ENCODE measurements around the gene COL24A1. TPM values are rescaled to one million over a fixed set of nuclear protein-coding genes. Genes with fewer than 3 reads are reported as not detected.

Gene COL24A1
- total and polyA plus RNA-seq, 2 of the 8 experiments (the other 6 are each of a cell fraction or from before 2014, with no cell fraction given), result 0.23 to 1.1 TPM

DNA sequence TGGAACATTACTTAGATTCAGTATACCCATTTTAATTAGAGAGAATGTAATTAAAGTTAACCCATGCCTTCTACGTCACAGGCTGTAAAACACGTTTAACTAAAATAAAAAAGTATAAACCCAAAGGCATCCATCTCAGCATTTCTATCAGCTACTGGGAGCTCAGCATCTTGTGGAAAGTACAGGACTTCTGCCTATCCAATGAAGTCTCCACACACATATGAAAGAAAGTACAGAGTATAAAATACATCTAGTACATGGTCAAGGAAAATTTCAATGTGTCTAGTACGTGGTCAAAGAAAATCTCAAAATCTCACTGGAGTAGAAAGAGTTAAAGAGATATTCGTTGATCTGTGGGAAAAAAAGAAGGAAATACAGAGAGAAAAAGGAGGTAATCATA is 306.9 kb downstream of the COL24A1 start:
- Histone ChIP-seq H2BK12ac (ENCODE audit: low read depth, low read length) (no peak overlapping the region), H2BK120ac (replicated peaks; ENCODE audit: low read depth, low read length) (no peak overlapping the region), H3K56ac (replicated peaks; ENCODE audit: insufficient read length, low read depth, low read length) (no peak overlapping the region), H4K8ac (ENCODE audit: extremely low read depth, insufficient read depth, low read length) (no peak overlapping the region), H3K27ac (ENCODE audit: low read depth, low read length) (no peak overlapping the region), H2AFZ (ENCODE audit: low read length) (no peak overlapping the region), H4K20me1 (replicated peaks in 1 of 2; ENCODE audit: control insufficient read depth in 1 of 2, insufficient read depth in 2 of 2, low read length in 2 of 2) (no peaks in the 10 kb centered on the region), H4K5ac (ENCODE audit: insufficient read length, low read depth, low read length) (no peak overlapping the region), H3K4ac (replicated peaks; ENCODE audit: insufficient read length, low read depth, low read length) (no peak overlapping the region), H3K79me2 (ENCODE audit: control insufficient read depth in 1 of 2, insufficient read depth in 2 of 2, low read length in 2 of 2) (no peaks in the 10 kb centered on the region), H3K36me3 (ENCODE audit: control insufficient read depth in 2 of 4, insufficient read depth in 4 of 4, low read length in 3 of 4) (no peaks in the 10 kb centered on the region), H2BK20ac (ENCODE audit: low read length) (no peak overlapping the region), H3K4me3 (ENCODE audit: extremely low read depth in 1 of 4, insufficient read depth in 2 of 4, low read depth in 3 of 4, low read length in 4 of 4) (no peak overlapping the region), H3K9ac (replicated peaks in 1 of 4; ENCODE audit: extremely low read depth in 1 of 4, low read depth in 3 of 4, low read length in 3 of 4) (no peak overlapping the region), H3K4me2 (ENCODE audit: insufficient read depth in 1 of 2, low read depth in 2 of 2, low read length in 2 of 2) (no peak overlapping the region), H3K4me1 (replicated peaks in 1 of 4; ENCODE audit: control insufficient read depth in 3 of 4, insufficient read depth in 4 of 4, low read length in 3 of 4) (no peaks in the 10 kb centered on the region), H2AK5ac (ENCODE audit: low read depth, low read length) (no peak overlapping the region), H3K23ac (ENCODE audit: insufficient read length) (no peak overlapping the region), H3K79me1 (ENCODE audit: low read depth, low read length) (no peaks in the 10 kb centered on the region), H3K23me2 (ENCODE audit: low read depth, low read length) (no peaks in the 10 kb centered on the region), H2BK5ac (ENCODE audit: low read depth, low read length) (no peak overlapping the region), H4K91ac (replicated peaks; ENCODE audit: insufficient read length, low read length) (no peak overlapping the region), H3K18ac (ENCODE audit: extremely low read depth, low read length) (no peak overlapping the region), H3K9me3 (ENCODE audit: insufficient read depth in 2 of 2, low read depth in 1 of 2, low read length in 1 of 2) (no peaks in the 10 kb centered on the region), H2BK15ac (ENCODE audit: low read length) (no peak overlapping the region), H3K14ac (ENCODE audit: insufficient read length) (no peak overlapping the region), H3K27me3 (replicated peaks in 1 of 4; ENCODE audit: control insufficient read depth in 3 of 4, extremely low read depth in 1 of 4, insufficient read depth in 3 of 4, low read length in 3 of 4) (no peaks in the 10 kb centered on the region)
- TF ChIP-seq CREB1 (IDR thresholded peaks at IDR 0.05) (no peak), CTCF (IDR thresholded peaks at IDR 0.05; ENCODE audit: control extremely low read depth in 1 of 3, insufficient read depth in 1 of 3, low read depth in 1 of 3, low read length in 3 of 3) (no peak), ATF2 (IDR thresholded peaks at IDR 0.05; ENCODE audit: low read length) (no peak)
- ChIA-PET CTCF (ENCODE audit: partially characterized antibody) (interaction anchor here (0.6 to 1.1 kb wide), 4 partner anchors 10 to 655 kb away, joined by 3 to 4 read pairs (median 3); no protein-coding TSS in a partner anchor), POLR2A (ENCODE audit: partially characterized antibody) (no interaction called here)
- 84% methylated on average over 4 of the region's 4 CpGs; no CpG with 5 or more reads in 1 of the 2 experiments for WGBS, 2 experiments (ENCODE audit: extremely low coverage in 1 of 2, insufficient coverage in 1 of 2, insufficient read length in 1 of 2, insufficient replicate concordance in 2 of 2, low coverage in 1 of 2, low lambda C conversion rate in 2 of 2, missing lambda C conversion rate in 1 of 2)
- DNase-seq (ENCODE audit: low read depth in 1 of 2, low spot score in 2 of 2), result no peak
- FAIRE-seq, result no peak

Measured in H1 (cell line).